Measurements from ENCODE around the gene AVPI1. TPM values are rescaled to one million over a fixed set of nuclear protein-coding genes. Genes with fewer than 3 reads are reported as not detected.

Gene AVPI1
- total RNA-seq, 1 experiment from 2014 or later, result 6.5 TPM

DNA sequence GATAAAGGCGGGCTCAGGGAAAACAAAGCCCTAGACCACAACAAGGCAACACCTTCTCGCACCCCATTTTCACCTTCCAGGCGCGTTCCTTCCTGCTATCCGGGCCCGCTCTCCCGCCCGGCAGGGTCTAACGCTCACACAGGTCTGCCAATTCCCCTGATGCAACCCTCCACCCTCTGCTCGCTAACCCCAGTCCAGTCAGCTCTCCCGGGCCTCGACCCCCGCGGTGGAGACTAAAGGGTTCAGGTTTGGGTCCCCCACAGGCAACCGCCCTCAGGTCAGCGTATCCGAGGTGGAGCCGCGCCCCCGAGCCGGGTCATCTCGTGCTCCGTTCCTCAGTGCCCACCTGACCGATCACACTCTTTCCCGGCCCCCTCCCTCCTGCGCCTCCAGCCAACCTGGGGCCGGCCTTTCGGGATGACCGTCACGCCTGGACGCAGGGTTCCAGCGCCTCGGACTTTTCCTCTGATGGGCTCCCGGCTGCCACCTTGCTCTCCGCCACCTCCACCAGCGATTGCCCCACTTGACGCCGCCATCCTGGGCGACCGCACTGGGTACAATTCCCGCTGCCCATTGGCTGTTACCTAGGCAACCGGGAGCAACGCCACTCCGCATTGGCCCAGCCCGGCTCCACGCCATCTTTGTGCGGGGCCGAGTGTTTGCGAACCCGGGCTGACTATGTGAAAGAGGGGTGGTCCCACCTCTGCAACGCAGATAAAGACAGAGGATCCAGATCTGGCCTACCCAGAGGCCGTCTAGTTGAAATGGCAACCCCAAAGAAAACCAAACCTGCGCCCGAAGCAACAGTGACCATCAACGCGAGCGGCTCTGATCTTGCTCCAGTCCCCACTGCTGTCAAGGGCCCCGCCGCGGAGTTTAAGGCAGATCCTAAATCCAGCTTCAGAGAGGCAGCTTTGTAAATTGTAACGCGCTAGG, 53.8 kb downstream of the AVPI1 start, which contains the start of gene MORN4:
TSS of gene MORN4 (minus strand) at position 552 of the 936 bp plus-strand sequence. CDS start 13,847 bp downstream, outside the sequence.
- H2AFZ ChIP-seq (ENCODE audit: low read length), result peak within 1 kb of the TSS; percentile 3

More for the DNA sequence above, 53.8 kb downstream of the AVPI1 start, which contains the start of gene MORN4:
- H2BK15ac ChIP-seq (ENCODE audit: low read depth, low read length), result no peak within 1 kb of the TSS
- no peaks in the 10 kb centered on the region for H3K27me3 ChIP-seq (ENCODE audit: insufficient read depth, low read length)
- H3K4ac ChIP-seq (ENCODE audit: low read depth, low read length), result no peak within 1 kb of the TSS
- no peaks in the 10 kb centered on the region; a peak in 1 of 5 replicates for H3K9me3 Mint-ChIP-seq
- peak within 1 kb of the TSS; percentile 96 to 99 (median 99) for H3K27ac Mint-ChIP-seq
- H4K8ac ChIP-seq (replicated peaks; ENCODE audit: insufficient read length, low read depth, low read length), result no peak within 1 kb of the TSS
- H2BK120ac ChIP-seq (ENCODE audit: low read depth, low read length, poor library complexity, severe bottlenecking), result no peak within 1 kb of the TSS
- H4K20me1 ChIP-seq (ENCODE audit: control insufficient read depth, insufficient read depth, insufficient read length), result no peaks in the 10 kb centered on the region
- TF ChIP-seq, protein P1, sequence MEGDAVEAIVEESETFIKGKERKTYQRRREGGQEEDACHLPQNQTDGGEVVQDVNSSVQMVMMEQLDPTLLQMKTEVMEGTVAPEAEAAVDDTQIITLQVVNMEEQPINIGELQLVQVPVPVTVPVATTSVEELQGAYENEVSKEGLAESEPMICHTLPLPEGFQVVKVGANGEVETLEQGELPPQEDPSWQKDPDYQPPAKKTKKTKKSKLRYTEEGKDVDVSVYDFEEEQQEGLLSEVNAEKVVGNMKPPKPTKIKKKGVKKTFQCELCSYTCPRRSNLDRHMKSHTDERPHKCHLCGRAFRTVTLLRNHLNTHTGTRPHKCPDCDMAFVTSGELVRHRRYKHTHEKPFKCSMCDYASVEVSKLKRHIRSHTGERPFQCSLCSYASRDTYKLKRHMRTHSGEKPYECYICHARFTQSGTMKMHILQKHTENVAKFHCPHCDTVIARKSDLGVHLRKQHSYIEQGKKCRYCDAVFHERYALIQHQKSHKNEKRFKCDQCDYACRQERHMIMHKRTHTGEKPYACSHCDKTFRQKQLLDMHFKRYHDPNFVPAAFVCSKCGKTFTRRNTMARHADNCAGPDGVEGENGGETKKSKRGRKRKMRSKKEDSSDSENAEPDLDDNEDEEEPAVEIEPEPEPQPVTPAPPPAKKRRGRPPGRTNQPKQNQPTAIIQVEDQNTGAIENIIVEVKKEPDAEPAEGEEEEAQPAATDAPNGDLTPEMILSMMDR (conservative IDR thresholded peaks at IDR 0.05), result no peak
- no peak within 1 kb of the TSS for H3K23ac ChIP-seq (ENCODE audit: insufficient read length, low read depth, low read length)
- no peak within 1 kb of the TSS for H4K91ac ChIP-seq (ENCODE audit: insufficient read length, low read depth, low read length)
- 0 out of 2 replicates have a peak, but pooled peaks cover 3% of the 10 kb centered on the region for H3K79me2 ChIP-seq (ENCODE audit: insufficient read depth, low read length)
- no CpG with 5 or more reads among the region's 62 CpGs for WGBS (ENCODE audit: extremely low coverage, insufficient read length, low lambda C conversion rate)
- peak within 1 kb of the TSS; percentile 66 for H3K9ac ChIP-seq (ENCODE audit: extremely low read depth, insufficient read length, low read length)
- peaks cover 9 to 13% of the 10 kb centered on the region in 2 experiments for H3K4me1 Mint-ChIP-seq
- no peak within 1 kb of the TSS for H3K56ac ChIP-seq (ENCODE audit: insufficient read length, low read depth, low read length)
- no peaks in the 10 kb centered on the region for H3K27me3 Mint-ChIP-seq (ENCODE audit: low read depth)
- H2AK5ac ChIP-seq (ENCODE audit: insufficient read length, low read length), result no peak within 1 kb of the TSS
- peak within 1 kb of the TSS; percentile 98 to 99 for H3K4me3 Mint-ChIP-seq
- peak within 1 kb of the TSS; percentile 89 for H3K4me2 ChIP-seq (ENCODE audit: insufficient read depth, insufficient read length, low read length)
- no peak within 1 kb of the TSS for H3T11ph ChIP-seq (ENCODE audit: low read length)
- no peaks in the 10 kb centered on the region for H3K4me1 ChIP-seq (ENCODE audit: insufficient read depth, low read length)
- no peak within 1 kb of the TSS for H3K27ac ChIP-seq (ENCODE audit: insufficient read length, low read depth, low read length)
- H2BK20ac ChIP-seq (ENCODE audit: low read depth, low read length, poor library complexity, severe bottlenecking), result no peak within 1 kb of the TSS
- H3K36me3 Mint-ChIP-seq (ENCODE audit: insufficient read depth in 1 of 3, low read depth in 3 of 3), result peaks cover 0 to 2% (median 2%) of the 10 kb centered on the region in 3 experiments; a peak in 4 of 7 replicates
- no peaks in the 10 kb centered on the region for H3K9me3 ChIP-seq (ENCODE audit: control insufficient read depth, low read depth, low read length)
- no peak within 1 kb of the TSS for H2BK5ac ChIP-seq (ENCODE audit: insufficient read length, low read length)
- H3K18ac ChIP-seq (ENCODE audit: insufficient read length, low read depth, low read length), result peak within 1 kb of the TSS; percentile 33
- peak within 1 kb of the TSS; percentile 8; the same call in 1 of the 2 replicates for H3K14ac ChIP-seq (ENCODE audit: insufficient read depth, low read length)
- DNase-seq, result peak; percentile 96
- no peaks in the 10 kb centered on the region for H3K79me1 ChIP-seq (ENCODE audit: insufficient read depth, low read depth, low read length, poor library complexity, severe bottlenecking)
- H3K23me2 ChIP-seq (ENCODE audit: insufficient read length, low read depth, low read length, poor library complexity, severe bottlenecking), result peaks cover 7% of the 10 kb centered on the region
- no peak within 1 kb of the TSS for H4K5ac ChIP-seq (ENCODE audit: insufficient read length, low read depth, low read length)
- H2BK12ac ChIP-seq (ENCODE audit: insufficient read length, low read depth, low read length), result no peak within 1 kb of the TSS

Measured in H9 (cell line).